Lower leg skin (tissue), 4 donors: ENCODE data around the gene ANKDD1B. TPM values are rescaled to one million over a fixed set of nuclear protein-coding genes. Genes with fewer than 3 reads are reported as not detected.

ENCODE experiments used
- DNase-seq, 2 donors: peaks; one replicate each; pipeline ENCODE4 v3.0.0-alpha.2; 2019; ENCODE audit warnings: low spot score in 2 of 2
- H3K4me3 ChIP-seq: fragments of 200-600 bp; sonication (generic); 2 replicates; pipeline ENCODE4 v1.5.1; 2017; ENCODE audit warnings: mild to moderate bottlenecking, low read depth; ENCODE audit not compliant: poor library complexity, severe bottlenecking
- POLR2A ChIP-seq, 2 donors: fragments of 450-650 bp; IDR thresholded peaks; one replicate each; pipeline ENCODE4 v1.6.1; 2016 to 2017; ENCODE audit warnings: antibody characterized with exemption in 2 of 2, mild to moderate bottlenecking in 1 of 2, moderate library complexity in 1 of 2
- WGBS, 2 donors: methylation state at CpG; one replicate each; pipeline ENCODE4 v1.1.5; 2018; 5-methylcytosine and 5-hydroxymethylcytosine counted together
- intact Hi-C: fragments of 100-400 bp; cut with DNase I; formaldehyde crosslinking; loops from one replicate; pipeline ENCODE4 v1.15.0; 2023; ENCODE audit warnings: low total_unique reads
- total RNA-seq, 4 donors: library from RNA; depleted of rRNA; stranded (reverse); fragments of >200 nt; gene quantifications; one replicate each; pipeline ENCODE4 v1.1.0, GENCODE V29; 2016
- TF ChIP-seq, protein P1 (sequence below), 3 donors: fragments of 450-650 bp; IDR thresholded peaks; one replicate each; pipeline ENCODE4 v1.5.1; 2016; ENCODE audit warnings: antibody characterized with exemption in 3 of 3, mild to moderate bottlenecking in 3 of 3, moderate library complexity in 2 of 3

The ANKDD1B gene
- total RNA-seq, 4 donors from 2014 or later = 0.21 to 1.1 (median 0.45) TPM; not detected in 1

- WGBS, 2 donors = 0 to 2% methylated on average over 7 of the region's 7 CpGs
- TF ChIP-seq POLR2A (IDR thresholded peaks at IDR 0.05) = no peak
- TF ChIP-seq, protein P1, sequence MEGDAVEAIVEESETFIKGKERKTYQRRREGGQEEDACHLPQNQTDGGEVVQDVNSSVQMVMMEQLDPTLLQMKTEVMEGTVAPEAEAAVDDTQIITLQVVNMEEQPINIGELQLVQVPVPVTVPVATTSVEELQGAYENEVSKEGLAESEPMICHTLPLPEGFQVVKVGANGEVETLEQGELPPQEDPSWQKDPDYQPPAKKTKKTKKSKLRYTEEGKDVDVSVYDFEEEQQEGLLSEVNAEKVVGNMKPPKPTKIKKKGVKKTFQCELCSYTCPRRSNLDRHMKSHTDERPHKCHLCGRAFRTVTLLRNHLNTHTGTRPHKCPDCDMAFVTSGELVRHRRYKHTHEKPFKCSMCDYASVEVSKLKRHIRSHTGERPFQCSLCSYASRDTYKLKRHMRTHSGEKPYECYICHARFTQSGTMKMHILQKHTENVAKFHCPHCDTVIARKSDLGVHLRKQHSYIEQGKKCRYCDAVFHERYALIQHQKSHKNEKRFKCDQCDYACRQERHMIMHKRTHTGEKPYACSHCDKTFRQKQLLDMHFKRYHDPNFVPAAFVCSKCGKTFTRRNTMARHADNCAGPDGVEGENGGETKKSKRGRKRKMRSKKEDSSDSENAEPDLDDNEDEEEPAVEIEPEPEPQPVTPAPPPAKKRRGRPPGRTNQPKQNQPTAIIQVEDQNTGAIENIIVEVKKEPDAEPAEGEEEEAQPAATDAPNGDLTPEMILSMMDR (IDR thresholded peaks at IDR 0.05) = no peak
- peak overlapping the region; percentile 81 for H3K4me3 ChIP-seq
- intact Hi-C loops = no loop called here
- DNase-seq = no peak
Observed at GRCh38 chr5:75716715-75717081, 105.4 kb downstream of the ANKDD1B start.

GRCh38 chr5:75717082-75717922 lies 106.0 kb downstream of the ANKDD1B start, which contains the start of gene POC5:
TSS of gene POC5 (minus strand) at chr5:75717437. CDS start at chr5:75712937, 4,500 bp downstream.
- no peak for TF ChIP-seq POLR2A (IDR thresholded peaks at IDR 0.05)
- TF ChIP-seq, protein P1 (IDR thresholded peaks at IDR 0.05) = no peak
- intact Hi-C loops = no loop called here

GRCh38 chr5:75720882-75721281 lies 109.6 kb downstream of the ANKDD1B start:
- no peak for TF ChIP-seq POLR2A (IDR thresholded peaks at IDR 0.05)
- TF ChIP-seq, protein P1 (IDR thresholded peaks at IDR 0.05) = no peak
- WGBS, 2 donors = 76 to 86% methylated on average over 5 of the region's 5 CpGs

More at GRCh38 chr5:75717082-75717922, 106.0 kb downstream of the ANKDD1B start, which contains the start of gene POC5:
- H3K4me3 ChIP-seq = peak within 1 kb of the TSS; percentile 81
- DNase-seq = peak; percentile 97 to 99
- WGBS, 2 donors = 8 to 11% methylated on average over 36 to 50 of the region's 51 CpGs

More at GRCh38 chr5:75720882-75721281, 109.6 kb downstream of the ANKDD1B start:
- DNase-seq = no peak
- no peak overlapping the region for H3K4me3 ChIP-seq
- intact Hi-C loops = no loop called here

Other genes starting within 250 kb of the ANKDD1B start
- 10 to 100 TPM; 23.3 to 32.3 (median 30.6) TPM for gene CERT1, start 99.8 kb upstream of the ANKDD1B start, total RNA-seq
- gene POLK, start 99.6 kb upstream of the ANKDD1B start, total RNA-seq = 10 to 100 TPM; 18.0 to 24.9 (median 19.7) TPM
- gene POC5, start 106.0 kb downstream of the ANKDD1B start, total RNA-seq = 10 to 100 TPM in 2 of 4 donors, 1 to 10 TPM in 2; 5.1 to 13.2 (median 10.3) TPM